Liver (tissue), 3 donors: ENCODE data around the gene YWHAB.

Source experiments
- EGR1 ChIP-seq, 2 donors: IDR thresholded peaks; 2 replicates each; pipeline ENCODE4 v1.6.1; 2016 to 2018; ENCODE audit warnings: antibody characterized with exemption in 2 of 2, low read depth in 2 of 2
- GABPA ChIP-seq, 2 donors: IDR thresholded peaks in 1 of 2; conservative IDR thresholded peaks in 1 of 2; 2 replicates each; pipeline ENCODE4 v1.6.1; 2016; ENCODE audit warnings: antibody characterized with exemption in 2 of 2, mild to moderate bottlenecking in 1 of 2, moderate library complexity in 1 of 2
- HNF4G ChIP-seq: IDR thresholded peaks from 2 replicates; pipeline ENCODE4 v1.6.1; 2016; ENCODE audit warnings: antibody characterized with exemption
- JUND ChIP-seq, 2 donors: IDR thresholded peaks; 2 replicates each; pipeline ENCODE4 v1.6.1; 2016; ENCODE audit warnings: antibody characterized with exemption in 2 of 2
- RAD21 ChIP-seq, 2 donors: IDR thresholded peaks; 2 replicates each; pipeline ENCODE4 v1.6.1; 2016; ENCODE audit warnings: antibody characterized with exemption in 2 of 2, mild to moderate bottlenecking in 2 of 2
- RXRA ChIP-seq, 2 donors: IDR thresholded peaks; 2 replicates each; pipeline ENCODE4 v1.6.1; 2017 to 2018; ENCODE audit warnings: antibody characterized with exemption in 2 of 2, mild to moderate bottlenecking in 1 of 2
- TAF1 ChIP-seq: conservative IDR thresholded peaks from 2 replicates; pipeline ENCODE4 v1.6.1; 2016; ENCODE audit warnings: antibody characterized with exemption, mild to moderate bottlenecking
- YY1 ChIP-seq: IDR thresholded peaks from 2 replicates; pipeline ENCODE4 v1.6.1; 2016; ENCODE audit warnings: antibody characterized with exemption, mild to moderate bottlenecking
- TF ChIP-seq, protein P1 (sequence below): fragments of 150-350 bp; IDR thresholded peaks from 2 replicates; pipeline ENCODE4 v1.5.1; 2017; ENCODE audit warnings: improper control_type of control experiment, low read depth, low read length; ENCODE audit not compliant: missing input control
- TF ChIP-seq, protein P2 (sequence below): IDR thresholded peaks from 2 replicates; pipeline ENCODE4 v1.6.1; 2016; ENCODE audit warnings: antibody characterized with exemption, mild to moderate bottlenecking
- TF ChIP-seq, protein P3 (sequence below): IDR thresholded peaks from 2 replicates; pipeline ENCODE4 v1.6.1; 2016; ENCODE audit warnings: antibody characterized with exemption
- TF ChIP-seq, protein P4 (sequence below): IDR thresholded peaks from 2 replicates; pipeline ENCODE4 v1.6.1; 2016; ENCODE audit warnings: antibody characterized with exemption
- TF ChIP-seq, protein P5 (sequence below): IDR thresholded peaks from 2 replicates; pipeline ENCODE4 v1.6.1; 2016; ENCODE audit warnings: antibody characterized with exemption
- donor health status: healthy.
- donor health status: healthy.

DNA sequence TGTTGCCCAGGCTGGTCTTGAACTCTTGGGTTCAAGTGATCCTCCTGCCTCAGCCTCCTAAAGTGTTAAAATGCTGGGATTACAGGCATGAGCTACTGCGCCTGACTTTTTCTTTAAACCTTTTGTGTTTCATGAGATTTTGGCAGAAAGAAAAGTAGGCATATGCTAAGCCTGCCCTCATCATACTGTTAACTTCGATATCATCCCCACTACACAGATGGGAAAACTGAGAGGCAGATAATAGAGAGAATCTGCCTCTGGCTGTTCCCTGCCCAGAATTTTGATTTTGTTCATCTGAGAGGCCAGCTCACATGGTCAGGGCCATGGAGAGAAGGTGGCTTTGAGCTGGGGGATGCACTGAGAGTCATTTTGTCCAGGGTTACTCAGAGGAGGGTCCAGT is 31.9 kb downstream of the YWHAB start:
- TF ChIP-seq, protein P1, sequence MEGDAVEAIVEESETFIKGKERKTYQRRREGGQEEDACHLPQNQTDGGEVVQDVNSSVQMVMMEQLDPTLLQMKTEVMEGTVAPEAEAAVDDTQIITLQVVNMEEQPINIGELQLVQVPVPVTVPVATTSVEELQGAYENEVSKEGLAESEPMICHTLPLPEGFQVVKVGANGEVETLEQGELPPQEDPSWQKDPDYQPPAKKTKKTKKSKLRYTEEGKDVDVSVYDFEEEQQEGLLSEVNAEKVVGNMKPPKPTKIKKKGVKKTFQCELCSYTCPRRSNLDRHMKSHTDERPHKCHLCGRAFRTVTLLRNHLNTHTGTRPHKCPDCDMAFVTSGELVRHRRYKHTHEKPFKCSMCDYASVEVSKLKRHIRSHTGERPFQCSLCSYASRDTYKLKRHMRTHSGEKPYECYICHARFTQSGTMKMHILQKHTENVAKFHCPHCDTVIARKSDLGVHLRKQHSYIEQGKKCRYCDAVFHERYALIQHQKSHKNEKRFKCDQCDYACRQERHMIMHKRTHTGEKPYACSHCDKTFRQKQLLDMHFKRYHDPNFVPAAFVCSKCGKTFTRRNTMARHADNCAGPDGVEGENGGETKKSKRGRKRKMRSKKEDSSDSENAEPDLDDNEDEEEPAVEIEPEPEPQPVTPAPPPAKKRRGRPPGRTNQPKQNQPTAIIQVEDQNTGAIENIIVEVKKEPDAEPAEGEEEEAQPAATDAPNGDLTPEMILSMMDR, result no peak
- no peak for TF ChIP-seq YY1
- TF ChIP-seq, protein P2, sequence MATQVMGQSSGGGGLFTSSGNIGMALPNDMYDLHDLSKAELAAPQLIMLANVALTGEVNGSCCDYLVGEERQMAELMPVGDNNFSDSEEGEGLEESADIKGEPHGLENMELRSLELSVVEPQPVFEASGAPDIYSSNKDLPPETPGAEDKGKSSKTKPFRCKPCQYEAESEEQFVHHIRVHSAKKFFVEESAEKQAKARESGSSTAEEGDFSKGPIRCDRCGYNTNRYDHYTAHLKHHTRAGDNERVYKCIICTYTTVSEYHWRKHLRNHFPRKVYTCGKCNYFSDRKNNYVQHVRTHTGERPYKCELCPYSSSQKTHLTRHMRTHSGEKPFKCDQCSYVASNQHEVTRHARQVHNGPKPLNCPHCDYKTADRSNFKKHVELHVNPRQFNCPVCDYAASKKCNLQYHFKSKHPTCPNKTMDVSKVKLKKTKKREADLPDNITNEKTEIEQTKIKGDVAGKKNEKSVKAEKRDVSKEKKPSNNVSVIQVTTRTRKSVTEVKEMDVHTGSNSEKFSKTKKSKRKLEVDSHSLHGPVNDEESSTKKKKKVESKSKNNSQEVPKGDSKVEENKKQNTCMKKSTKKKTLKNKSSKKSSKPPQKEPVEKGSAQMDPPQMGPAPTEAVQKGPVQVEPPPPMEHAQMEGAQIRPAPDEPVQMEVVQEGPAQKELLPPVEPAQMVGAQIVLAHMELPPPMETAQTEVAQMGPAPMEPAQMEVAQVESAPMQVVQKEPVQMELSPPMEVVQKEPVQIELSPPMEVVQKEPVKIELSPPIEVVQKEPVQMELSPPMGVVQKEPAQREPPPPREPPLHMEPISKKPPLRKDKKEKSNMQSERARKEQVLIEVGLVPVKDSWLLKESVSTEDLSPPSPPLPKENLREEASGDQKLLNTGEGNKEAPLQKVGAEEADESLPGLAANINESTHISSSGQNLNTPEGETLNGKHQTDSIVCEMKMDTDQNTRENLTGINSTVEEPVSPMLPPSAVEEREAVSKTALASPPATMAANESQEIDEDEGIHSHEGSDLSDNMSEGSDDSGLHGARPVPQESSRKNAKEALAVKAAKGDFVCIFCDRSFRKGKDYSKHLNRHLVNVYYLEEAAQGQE, result no peak
- no peak for TF ChIP-seq RAD21 (IDR thresholded peaks at IDR 0.05)
- no peak for TF ChIP-seq TAF1
- TF ChIP-seq, protein P3, sequence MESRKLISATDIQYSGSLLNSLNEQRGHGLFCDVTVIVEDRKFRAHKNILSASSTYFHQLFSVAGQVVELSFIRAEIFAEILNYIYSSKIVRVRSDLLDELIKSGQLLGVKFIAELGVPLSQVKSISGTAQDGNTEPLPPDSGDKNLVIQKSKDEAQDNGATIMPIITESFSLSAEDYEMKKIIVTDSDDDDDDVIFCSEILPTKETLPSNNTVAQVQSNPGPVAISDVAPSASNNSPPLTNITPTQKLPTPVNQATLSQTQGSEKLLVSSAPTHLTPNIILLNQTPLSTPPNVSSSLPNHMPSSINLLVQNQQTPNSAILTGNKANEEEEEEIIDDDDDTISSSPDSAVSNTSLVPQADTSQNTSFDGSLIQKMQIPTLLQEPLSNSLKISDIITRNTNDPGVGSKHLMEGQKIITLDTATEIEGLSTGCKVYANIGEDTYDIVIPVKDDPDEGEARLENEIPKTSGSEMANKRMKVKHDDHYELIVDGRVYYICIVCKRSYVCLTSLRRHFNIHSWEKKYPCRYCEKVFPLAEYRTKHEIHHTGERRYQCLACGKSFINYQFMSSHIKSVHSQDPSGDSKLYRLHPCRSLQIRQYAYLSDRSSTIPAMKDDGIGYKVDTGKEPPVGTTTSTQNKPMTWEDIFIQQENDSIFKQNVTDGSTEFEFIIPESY, result no peak
- no peak for TF ChIP-seq HNF4G
- TF ChIP-seq, protein P4, sequence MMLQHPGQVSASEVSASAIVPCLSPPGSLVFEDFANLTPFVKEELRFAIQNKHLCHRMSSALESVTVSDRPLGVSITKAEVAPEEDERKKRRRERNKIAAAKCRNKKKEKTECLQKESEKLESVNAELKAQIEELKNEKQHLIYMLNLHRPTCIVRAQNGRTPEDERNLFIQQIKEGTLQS, result no peak
- no peak for TF ChIP-seq JUND (IDR thresholded peaks at IDR 0.05)
- TF ChIP-seq GABPA (IDR thresholded peaks at IDR 0.05 in 1 of 2, conservative IDR thresholded peaks at IDR 0.05 in 1 of 2), result no peak
- TF ChIP-seq EGR1 (IDR thresholded peaks at IDR 0.05; ENCODE audit: low read depth in 2 of 2), result no peak
- TF ChIP-seq, protein P5, sequence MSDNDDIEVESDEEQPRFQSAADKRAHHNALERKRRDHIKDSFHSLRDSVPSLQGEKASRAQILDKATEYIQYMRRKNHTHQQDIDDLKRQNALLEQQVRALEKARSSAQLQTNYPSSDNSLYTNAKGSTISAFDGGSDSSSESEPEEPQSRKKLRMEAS, result no peak
- no peak for TF ChIP-seq RXRA (IDR thresholded peaks at IDR 0.05)
